ENCODE measurements around the gene ZNF287.
"Not testable (repeated sequence)": the region's sequence is repeated elsewhere in the genome, so short reads cannot be mapped to it uniquely, and the experiment has no call there.

DNA sequence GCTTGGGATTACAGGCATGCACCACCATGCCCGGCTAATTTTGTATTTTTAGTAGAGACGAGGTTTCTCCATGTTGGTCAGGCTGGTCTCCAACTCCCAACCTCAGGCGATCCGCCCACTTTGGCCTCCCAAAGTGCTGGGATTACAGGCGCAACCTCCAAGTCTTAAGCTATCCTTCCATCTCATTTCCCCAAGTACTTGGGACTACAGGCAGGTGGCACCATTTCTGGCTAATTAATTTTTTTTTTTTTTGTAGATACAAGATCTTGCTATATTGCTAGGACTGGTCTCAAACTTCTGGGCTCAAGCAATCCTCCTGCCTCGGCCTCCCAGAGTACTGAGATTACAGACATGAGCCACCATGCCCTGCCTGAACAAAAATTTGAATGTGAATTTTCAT lies 43.4 kb downstream of the ZNF287 start:
- peak in 1 of 2 donors; percentile 23 for TF ChIP-seq CTCF (conservative IDR thresholded peaks at IDR 0.05 in 1 of 2, IDR thresholded peaks at IDR 0.05 in 1 of 2; ENCODE audit: low read depth in 1 of 2, low read length in 2 of 2)
- TF ChIP-seq EZH2 (IDR thresholded peaks at IDR 0.05; ENCODE audit: low read length, missing control alignments): not testable (repeated sequence)
